Stimulated activated CD8-positive, alpha-beta memory T cell treated with anti-CD3 and anti-CD28 coated beads, Interleukin-4, amount 100 ng/mL, for 4 hours (primary cell): ENCODE data around the gene CD247.

Experiments used
- DNase-seq, 2 donors: peaks; one replicate each; pipeline ENCODE4 v3.0.0-alpha.2; 2020; ENCODE audit warnings: low read depth in 2 of 2, low spot score in 1 of 2

CD247 gene

DNA sequence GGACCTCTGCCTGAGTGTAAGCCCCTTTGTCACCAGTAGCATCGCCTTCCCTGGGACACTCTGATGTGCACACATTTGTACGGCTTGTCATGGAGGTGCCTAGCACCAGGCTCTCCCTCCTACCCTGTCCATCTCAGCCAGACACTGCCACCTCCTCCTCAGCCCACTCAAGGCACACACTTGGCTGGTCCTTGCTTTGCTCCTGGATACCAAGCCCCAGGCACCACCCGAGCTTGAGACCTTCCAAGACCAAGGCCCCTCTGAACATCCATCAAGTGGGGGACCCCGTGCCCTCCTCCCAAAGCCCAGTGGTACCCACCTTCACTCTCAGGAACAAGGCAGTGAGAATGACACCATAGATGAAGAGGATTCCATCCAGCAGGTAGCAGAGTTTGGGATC lies 78.0 kb downstream of the CD247 start:
- no peak for DNase-seq

DNA sequence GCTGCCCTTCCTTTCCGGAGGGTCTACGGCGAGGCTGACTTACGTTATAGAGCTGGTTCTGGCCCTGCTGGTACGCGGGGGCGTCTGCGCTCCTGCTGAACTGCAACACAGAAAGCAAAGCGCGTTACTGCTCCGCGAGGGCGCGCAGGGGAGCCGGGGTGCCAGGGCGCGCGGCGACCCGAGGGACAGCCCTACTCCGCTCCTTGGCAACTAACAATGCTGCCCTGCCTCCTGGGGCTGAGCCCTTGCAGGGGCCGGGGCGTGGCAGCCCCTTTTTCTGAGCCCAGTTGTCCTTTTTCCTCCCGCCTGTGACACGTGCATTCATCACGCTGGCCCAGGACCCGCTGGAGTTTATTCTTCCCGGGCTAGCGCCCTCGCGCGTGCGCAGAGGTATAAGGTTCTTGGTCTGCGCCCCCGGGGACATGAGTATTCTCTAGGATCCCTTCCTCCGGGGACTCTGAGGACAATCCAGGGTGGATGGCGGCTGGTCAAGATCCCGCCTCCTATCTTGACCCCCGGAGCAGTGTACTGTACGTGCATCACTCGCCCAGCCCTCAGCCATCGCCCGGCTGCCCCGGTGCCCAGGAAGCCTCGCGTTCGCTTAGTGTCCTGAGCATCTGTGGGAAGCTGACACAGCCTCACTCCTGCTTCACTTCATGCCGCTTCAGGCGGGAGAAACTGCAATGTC lies 78.9 kb downstream of the CD247 start:
- DNase-seq, result no peak

DNA sequence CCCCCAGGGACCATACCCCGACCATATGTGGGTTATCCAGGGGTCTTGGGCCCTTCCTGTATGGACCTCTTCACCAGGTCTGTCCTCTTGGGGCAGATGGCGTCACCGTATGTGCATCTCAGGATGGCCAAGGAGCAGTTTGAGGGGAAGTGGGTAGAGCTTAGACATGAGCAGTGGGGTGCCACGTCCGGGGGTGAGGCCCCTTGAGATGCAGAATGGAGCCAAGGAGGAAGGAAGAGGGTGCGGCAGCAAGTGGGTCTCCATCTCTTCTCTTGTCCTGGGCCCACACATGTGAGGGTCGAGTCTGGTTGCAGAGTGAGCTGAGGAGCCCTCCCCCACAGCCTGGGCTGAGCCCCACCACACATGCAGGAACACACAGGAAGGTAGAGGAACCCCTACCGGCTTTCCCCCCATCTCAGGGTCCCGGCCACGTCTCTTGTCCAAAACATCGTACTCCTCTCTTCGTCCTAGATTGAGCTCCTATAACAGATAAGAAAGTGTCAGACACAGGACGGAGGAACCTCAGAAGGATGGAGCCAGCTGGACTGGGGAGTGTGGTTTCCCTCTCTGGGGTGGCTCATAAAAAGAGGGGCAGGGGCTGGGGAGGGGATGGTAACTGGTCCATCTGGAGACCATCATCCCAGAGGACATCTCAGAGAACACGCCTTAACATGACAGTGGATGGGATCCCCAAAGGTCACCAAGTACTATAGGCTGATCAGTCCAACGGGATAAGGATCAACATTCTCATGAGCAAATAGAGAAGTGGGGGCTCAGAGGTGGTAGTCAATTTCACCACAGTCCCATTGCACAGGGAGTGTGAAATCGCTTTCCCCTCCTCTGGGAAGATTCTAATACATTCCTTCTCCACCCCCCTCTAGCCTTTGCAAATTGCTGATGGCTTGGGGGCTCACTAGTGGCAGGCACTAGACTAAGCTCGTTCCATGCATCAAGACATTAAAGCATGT lies 79.9 kb downstream of the CD247 start:
- no peak for DNase-seq

DNA sequence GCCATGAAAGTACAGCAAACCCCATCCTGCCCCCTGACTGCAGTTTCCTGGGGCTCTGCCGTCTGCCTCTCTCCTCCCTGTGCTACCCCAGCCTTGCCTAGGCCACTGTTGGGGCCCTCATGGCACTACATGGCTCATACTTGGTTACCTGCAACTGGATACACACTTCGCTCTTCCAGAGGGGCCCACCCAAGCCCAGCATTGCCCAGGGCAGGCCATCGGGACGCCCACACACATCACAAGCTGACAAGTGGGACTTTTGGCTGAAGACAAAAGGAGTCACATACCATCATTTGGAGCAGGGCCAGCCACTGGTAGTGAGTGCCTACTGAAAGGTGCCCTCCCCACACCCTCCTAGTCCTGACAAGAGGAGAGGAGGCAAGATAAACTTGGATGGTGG lies 82.8 kb downstream of the CD247 start:
- no peak for DNase-seq

DNA sequence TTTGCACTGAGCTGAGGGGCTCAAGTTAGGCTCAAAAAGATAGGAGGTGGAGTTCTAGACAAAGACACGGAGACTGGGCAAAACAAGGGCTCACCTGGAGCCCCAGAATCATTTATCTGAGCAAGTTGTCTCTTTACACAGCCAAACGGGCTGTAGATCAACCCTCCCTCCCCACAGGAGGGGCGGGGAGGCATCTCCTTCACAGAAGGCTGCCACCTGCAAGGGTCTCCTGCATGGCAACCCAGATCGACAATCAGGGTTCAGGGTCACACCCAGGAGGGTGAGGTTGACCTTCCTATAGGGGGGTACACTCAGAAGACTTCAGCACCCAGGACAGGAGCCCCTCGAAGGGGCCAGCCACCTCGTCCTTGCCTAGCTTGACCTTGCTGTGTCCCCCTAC lies 84.0 kb downstream of the CD247 start:
- no peak for DNase-seq

DNA sequence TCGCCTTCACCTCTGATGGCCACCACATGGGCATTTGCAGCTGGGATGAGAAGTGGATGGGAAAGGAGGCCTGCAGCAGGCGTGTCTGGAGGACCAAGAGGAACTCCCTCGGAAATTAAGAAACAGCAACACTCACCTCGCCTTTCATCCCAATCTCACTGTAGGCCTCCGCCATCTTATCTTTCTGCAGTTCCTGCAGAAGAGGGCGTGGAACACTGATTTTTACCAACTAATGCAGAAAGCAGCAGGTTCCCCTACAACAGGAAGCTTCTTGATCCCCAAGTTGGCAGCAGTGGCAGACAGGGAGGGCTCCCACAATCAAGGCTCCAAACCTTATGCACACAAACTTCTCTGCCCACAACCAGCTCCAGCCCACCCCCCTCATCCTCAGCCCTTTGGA lies 84.4 kb downstream of the CD247 start:
- DNase-seq, result no peak

DNA sequence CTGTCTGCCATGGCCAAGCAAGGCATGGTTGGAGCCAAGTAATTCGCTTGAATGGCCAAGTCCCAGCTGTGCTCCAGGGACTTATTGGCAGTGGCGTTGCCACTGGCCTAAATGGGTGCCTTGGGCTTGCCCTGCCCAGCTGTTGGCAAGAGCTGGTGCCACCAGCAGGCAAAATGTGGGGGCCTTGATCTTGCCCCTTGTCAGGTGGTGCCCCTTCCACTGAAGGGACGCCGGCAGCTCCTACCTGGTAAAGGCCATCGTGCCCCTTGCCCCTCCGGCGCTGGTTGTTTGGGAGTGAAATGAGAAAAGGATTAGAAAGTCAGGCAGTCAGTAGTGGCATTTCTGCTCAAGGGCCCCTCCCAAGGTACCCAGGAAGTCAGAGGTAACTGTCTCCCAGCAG lies 85.5 kb downstream of the CD247 start:
- DNase-seq, result no peak

DNA sequence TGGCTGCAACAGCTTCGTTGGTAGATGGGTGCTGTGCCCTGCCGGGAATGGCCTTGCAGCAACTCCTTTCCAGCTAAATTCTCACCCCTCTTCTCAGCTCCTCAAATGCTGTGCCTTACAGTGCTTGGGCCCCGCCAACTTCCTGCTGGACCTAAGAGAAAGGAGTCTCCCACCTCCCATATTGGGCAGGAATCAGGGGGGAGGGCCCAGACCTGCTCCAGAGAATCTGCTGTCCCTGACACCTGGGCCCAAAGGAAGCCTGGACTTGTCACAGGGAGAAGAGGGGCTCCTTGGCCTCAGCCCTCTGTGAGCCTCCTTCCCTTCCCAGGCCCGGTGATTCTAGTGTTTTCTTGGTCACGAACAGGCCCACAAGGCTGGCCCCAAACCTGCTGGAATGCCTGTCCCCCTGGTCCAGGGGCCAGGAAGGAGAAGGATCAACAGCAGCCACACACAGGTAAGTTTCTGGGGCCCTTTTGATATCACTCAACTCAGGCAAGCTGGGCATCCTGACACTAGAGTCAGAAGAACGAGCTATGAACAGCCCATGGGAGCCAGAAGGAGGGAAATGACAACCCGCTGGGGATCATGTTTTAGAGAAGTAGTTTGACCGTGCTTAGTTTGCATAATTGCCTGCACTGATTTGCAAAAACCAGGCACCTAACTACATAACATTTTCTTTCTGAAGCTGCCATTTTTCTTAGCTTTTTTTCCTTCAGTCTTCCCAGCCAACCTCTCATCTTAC lies 86.2 kb downstream of the CD247 start:
- DNase-seq, result no peak

DNA sequence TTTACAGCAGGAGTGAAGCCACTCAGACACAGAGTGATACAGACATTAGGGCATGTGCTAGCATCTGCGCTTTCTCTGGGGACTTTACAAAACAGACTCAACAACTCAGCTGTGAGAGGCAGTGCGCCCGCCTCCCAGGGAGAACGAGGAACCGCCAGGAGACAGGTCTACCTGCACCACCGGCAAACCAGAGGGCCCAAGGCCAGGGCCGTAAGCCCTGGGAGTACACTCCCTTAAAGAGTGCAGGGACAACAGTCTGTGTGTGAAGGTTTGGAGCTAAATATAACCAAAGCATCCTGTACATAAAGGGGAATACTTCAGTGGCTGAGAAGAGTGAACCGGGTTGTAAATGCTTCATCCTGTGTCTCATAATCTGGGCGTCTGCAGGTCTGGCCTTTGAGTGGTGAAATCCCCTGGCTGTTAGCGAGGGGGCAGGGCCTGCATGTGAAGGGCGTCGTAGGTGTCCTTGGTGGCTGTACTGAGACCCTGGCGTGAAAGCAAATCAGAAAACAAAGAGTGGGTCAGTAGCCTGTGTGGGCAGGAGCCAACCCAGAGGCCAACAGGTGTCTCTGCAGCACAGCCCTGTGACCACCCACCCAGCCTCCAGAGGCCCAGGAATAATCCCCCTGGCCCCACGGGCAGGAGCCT lies 86.9 kb downstream of the CD247 start:
- DNase-seq, result no peak

DNA sequence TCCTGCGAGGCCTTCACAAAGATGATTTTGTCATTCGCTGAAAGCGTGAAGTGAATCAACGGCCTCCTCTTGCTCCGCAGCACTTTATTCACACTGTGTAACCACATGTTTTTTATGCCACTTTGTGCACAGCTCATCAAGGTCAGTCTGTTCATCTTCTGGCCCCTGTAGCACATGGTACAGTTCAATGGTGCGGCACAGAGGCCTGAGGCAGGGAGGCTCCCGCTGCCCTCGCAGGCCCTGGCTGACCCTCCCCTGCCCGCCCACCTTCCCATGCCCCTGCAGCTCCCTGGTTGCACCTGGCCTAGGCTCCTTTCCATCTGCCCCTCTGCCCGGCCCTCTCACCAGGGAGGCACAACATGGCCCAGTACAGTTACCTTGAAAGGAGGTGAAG lies 87.5 kb downstream of the CD247 start:
- no peak for DNase-seq

DNA sequence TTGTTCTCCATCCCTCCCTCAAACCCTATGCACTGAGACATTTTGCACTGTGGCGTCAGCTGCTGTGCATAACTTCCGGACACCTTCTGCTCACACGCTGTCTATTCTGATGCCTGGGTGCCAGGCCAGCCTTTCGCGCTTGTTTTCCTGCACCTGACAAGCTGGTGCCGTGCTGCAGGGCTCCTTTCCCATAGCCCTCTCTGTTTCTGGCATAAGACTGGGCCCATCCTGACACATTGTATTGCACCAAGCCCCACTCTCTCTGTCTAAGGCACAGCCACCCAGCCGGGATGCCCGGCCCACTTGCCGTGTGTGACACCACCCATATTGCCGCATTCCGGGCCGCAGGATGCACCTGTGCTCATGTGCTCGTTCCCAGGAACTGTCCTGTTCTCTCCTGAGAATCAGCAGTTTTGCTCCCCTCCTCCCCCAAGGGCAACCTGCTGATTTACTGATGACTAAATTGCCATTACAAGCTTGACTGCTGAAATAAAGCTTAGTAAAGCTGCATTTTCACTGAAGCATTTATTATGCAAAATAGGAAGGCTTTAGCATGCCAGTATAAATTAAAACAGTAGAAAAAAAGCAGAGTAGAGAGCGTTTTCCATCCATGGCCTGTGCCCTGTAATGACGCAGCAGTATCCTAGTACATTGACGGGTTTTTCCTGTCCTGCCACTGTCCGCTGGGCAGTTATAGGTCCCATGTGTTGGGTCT lies 88.0 kb downstream of the CD247 start:
- DNase-seq, result no peak

DNA sequence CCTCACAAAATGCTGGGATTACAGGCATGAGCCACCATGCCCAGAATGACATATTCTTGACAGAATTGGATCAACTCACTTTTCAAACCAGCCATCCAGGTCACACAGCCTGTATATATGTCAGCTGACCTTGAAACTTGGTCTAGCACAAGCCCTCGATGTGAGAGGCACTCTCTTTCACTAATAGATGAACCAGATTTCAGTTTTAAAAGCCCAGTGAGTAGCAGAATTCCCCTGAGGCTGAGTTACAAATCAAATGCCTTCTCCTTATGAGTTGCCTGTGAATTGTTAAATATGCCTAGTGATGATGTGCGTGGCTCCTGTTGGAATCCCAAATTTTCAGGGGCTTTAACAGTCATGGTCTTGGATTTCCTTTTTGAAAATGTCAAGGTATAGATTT lies 88.7 kb downstream of the CD247 start:
- DNase-seq, result no peak

DNA sequence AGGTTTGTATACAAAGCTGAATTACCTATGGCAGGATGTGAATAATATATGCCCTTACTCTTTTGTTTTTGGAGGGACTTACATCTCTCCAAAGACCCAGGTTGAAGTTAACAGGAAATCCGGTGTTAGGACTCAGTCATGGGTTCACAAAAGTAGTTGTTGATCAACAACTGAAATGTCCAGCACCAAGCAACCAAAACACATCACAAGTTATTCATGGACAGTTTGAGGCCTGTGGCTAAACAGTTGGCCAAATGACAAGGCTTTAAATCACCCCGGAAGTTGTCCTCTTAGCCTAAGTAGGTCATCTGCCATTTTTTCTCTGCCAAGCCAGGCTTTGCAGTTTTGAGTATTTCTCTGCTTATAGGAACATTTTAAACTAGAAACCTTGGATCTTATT lies 89.9 kb downstream of the CD247 start:
- DNase-seq, result no peak

DNA sequence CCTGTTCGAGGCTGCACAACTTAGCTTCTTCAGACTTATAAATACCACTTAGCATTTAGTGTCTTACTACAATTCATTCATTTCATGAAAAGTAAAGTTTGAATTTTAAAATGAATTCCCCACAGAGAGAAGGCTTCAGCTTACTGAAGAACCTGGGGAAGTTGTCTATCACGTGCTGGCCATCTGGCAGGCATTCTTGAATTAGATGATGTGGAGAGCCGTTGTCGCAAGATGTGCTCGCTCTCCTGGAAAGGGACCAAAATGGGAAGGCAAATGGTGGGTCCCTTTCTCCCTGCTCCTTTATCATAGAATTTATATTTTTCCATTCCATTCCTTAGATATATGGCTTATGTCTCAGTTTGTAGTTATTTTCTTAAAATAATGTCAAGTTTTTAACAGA lies 90.5 kb downstream of the CD247 start:
- DNase-seq, result no peak

DNA sequence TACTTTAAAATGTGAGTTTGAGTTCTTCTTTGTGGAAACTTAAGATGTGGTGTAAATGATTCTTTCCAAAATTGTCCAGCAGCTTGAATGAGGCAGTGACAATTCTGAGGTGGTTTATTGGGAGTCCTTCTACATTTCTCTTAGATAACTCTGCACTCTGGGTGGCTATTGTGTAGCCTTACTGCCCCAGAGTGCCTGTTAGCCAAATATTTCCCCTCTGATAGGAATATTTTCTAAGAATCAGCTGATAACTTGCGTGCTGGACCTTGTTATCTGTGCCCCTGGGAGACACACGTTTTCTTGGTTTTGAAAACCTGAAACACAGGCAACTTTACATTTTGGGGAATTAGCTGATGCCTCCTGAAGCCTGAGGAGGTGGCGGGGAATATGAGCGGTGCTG lies 91.6 kb downstream of the CD247 start:
- no peak for DNase-seq

DNA sequence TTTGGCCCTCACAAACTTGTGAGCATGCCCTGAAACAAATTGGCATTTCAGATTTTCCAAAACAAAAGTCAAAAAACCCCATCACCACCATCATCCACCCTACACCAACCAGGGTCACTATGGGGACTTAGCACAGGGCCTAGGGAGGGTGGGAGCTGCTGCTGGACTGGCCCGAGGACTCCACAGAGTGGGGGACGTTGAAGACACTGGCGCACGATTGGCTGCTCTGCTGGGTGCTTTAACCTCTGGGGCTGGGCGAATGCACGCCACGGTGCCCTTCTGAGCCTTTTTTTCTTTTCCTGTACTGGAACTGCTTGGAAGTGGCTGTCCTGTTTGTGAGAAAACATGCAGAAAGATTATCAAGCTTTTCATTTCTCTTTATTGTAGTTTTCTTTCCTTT lies 92.8 kb downstream of the CD247 start:
- no peak for DNase-seq

DNA sequence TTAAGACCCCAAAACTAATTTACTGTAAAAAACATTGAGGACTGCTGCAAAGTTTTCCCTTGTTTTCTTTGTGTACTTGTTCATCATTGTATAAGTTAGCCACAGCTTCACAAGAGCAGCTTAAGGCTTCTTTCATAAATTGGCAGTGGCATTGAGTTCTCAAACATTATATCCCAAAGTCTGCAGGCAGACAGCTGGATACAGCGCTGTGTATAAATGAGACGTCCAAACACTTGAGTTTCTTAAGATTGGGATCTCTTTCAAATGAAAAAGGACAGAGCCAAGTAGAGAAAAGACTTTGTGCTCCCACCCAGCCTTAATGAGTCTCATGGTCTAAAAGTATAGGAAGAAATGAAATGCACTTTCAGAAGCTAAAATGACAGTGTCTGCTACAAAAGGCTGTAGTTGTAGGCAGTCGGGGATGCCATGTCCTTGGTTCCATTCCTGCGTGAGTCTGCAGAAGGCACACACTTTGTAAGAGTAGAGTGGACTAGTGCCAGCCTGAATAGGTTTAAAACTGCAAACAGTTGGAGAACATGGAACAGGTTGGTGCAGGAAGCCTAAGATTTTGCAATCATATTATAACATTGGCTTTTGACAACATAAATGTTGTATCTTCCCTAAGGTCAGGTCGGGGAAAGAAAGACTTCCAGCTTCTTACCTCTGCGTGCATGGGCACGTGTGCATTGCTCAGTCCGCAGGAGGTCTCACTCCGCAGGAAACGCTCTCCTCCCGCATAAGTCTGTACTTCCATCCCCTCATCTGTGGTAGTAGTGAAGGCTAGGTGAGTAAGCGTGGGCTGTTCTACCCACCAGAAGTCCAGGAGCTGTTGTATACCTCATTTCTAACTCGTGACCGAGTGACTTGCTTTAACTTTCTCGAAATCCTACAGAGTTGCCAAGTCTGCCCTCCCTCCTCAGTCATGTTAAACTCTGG lies 94.4 kb downstream of the CD247 start:
- DNase-seq, result no peak

DNA sequence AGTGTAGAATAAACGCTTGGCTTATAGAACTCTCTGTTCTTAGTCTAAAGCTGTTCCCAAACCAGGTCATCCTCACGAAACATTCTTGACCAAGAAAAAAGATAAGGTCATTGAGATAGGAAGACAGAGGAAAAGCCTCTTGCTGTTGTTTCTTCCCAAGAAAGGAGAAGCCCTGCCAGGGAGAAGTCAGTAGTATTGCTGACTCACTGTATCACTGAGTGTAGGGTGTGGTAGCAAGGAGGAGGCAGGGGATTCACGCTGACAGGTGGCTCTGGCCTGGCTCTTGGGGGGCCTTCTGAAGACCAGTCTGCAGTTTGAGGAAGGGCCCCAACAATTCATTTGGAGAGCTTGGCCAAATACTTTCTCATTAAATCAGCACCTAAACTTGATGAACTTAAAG lies 97.8 kb downstream of the CD247 start:
- no peak for DNase-seq

DNA sequence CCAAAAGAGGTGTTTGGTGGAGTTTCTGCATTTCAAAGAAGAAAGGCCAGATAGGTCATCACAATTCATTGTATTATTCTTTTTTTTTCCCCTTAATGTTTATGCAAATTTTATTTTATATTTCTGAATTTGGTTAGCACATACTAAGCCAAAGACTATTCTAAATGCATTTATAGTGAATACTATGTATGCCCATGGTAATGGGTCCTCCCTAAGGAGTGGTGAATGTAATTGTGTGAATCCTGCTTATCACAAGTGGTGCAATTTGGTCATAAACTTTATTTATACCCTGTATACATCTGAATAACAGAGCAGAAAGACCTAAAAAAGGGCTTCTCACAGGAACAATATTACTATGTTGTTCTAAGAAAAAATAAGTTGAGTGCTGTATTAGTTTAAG lies 99.1 kb downstream of the CD247 start:
- no peak for DNase-seq

DNA sequence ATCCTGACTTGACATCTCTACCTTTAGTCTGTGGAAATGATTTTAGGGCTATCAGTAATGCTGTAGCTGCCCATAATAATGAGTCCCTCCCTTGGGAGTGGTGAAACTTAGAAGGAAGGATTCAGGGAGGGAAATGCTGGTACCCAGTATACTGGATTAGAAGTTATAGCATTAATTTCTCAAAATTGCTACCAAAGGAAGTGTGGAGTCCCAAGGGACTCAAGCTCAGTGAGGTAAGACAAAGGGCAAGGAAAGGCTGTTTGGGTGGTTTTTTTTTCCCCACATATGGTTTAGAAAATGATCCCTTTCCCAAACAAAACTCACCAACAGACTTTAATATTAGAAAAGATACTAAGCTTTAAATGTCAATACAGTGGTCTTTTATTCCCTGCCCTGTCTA lies 99.9 kb downstream of the CD247 start:
- DNase-seq, result no peak
